Measurements from ENCODE around the gene PTPRG. TPM values are rescaled to one million over a fixed set of nuclear protein-coding genes. Genes with fewer than 3 reads are reported as not detected.

The PTPRG gene
- total RNA-seq, 1 donor from 2014 or later, result 3.7 TPM

GRCh38 chr3:61824553-61825135 lies 263.3 kb downstream of the PTPRG start:
- H3K27ac Mint-ChIP-seq, result no peak overlapping the region
- no peaks in the 10 kb centered on the region for H3K4me1 Mint-ChIP-seq (ENCODE audit: low read depth)
- intact Hi-C loops (cut with micrococcal nuclease), result no loop called here
- no peak overlapping the region for H3K4me3 Mint-ChIP-seq
- H3K27me3 Mint-ChIP-seq (ENCODE audit: insufficient read depth), result no peaks in the 10 kb centered on the region
- DNase-seq (ENCODE audit: low spot score), result no peak
- H3K9me3 Mint-ChIP-seq, result no peaks in the 10 kb centered on the region
- no peaks in the 10 kb centered on the region for H3K36me3 Mint-ChIP-seq (ENCODE audit: low read depth)

GRCh38 chr3:61826161-61826560 lies 264.8 kb downstream of the PTPRG start:
- Mint-ChIP-seq H3K4me3 (no peak overlapping the region), H3K9me3 (no peaks in the 10 kb centered on the region), H3K27ac (no peak overlapping the region), H3K27me3 (ENCODE audit: insufficient read depth) (peaks cover 2% of the 10 kb centered on the region), H3K4me1 (ENCODE audit: low read depth) (no peaks in the 10 kb centered on the region), H3K36me3 (ENCODE audit: low read depth) (no peaks in the 10 kb centered on the region)
- DNase-seq (ENCODE audit: low spot score), result no peak
- intact Hi-C loops (cut with micrococcal nuclease), result no loop called here

DNA sequence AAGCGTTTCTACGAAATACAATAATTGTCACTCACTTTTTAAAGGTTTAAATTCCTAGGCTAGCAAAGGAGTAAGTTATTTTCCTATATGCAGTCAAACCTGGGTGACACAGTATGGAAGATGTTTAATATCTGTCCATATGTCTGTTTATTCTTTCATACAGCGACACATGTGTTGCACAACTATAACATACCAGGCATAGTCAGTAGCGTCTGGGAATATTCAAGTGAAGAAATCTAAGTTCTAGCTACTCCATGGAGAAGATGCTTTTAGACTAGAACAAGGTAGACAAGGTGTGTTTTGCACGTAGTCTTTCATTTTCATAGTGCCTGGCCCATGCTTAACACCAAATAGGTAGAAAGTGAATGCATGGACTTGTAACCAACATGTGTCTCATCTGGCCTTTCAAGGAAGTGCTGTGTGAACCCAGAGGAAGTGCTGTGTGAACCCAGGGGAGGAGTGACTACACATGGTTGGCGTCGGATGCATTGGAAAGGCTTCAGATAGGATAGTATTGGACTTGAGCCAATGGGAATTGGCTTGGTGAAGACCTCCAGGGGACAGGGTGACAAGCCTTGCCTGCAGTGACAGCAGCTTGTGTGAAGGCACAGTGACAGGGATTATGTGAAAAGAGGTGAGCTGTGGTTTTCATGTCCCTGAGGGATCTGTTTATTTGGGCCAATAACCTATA lies 267.0 kb downstream of the PTPRG start:
- H3K4me3 Mint-ChIP-seq, result no peak overlapping the region
- no peaks in the 10 kb centered on the region for H3K36me3 Mint-ChIP-seq (ENCODE audit: low read depth)
- H3K9me3 Mint-ChIP-seq, result no peaks in the 10 kb centered on the region
- H3K27me3 Mint-ChIP-seq (ENCODE audit: insufficient read depth), result peaks cover 2% of the 10 kb centered on the region
- no peaks in the 10 kb centered on the region for H3K4me1 Mint-ChIP-seq (ENCODE audit: low read depth)
- no peak for DNase-seq (ENCODE audit: low spot score)
- no peak overlapping the region for H3K27ac Mint-ChIP-seq
- intact Hi-C loops (cut with micrococcal nuclease), result no loop called here

DNA sequence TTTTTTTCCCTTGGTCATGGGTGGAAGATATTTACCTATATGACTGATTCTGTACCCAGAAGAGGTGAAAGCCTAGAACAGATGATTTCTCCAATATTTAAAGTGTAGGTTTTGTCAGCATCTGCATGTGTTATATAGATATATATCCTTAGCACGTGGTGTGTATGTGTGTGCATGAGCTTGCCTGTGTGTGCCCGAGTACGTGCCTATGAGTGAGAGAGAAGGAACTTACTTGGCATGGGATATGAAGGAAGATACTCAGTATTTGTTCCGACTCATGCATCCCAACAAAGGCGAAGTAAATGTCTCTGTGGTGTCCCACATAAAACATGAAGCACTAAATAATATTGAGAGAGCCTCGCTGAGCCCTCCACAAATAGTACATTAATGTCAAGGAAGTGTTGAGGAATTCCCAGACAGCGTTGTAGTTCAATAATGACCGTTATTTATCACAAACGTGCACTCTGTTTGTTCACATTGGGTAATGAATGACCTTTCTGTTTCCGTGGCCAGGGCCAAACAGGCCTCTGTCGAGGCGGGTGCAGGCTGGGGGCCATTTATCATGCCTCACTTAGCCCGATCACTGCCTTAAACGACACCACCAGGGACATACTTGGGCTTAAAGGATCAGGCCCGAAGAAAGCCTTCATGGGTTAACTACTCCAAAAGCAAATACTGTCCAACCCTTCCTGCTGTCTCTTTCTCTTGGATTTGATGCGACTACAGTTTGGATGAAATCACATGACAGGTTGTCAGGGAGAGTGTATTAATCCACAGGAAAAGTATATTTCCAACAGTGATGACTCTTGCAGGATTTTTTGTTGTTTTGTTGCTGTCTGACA lies 267.7 kb downstream of the PTPRG start:
- Mint-ChIP-seq H3K27me3 (ENCODE audit: insufficient read depth) (peaks cover 2% of the 10 kb centered on the region), H3K4me3 (no peak overlapping the region), H3K9me3 (no peaks in the 10 kb centered on the region), H3K4me1 (ENCODE audit: low read depth) (no peaks in the 10 kb centered on the region), H3K27ac (no peak overlapping the region), H3K36me3 (ENCODE audit: low read depth) (no peaks in the 10 kb centered on the region)
- intact Hi-C loops (cut with micrococcal nuclease), result no loop called here
- DNase-seq (ENCODE audit: low spot score), result no peak

GRCh38 chr3:61829722-61830350 lies 268.5 kb downstream of the PTPRG start:
- no peaks in the 10 kb centered on the region for H3K36me3 Mint-ChIP-seq (ENCODE audit: low read depth)
- H3K9me3 Mint-ChIP-seq, result no peaks in the 10 kb centered on the region
- no peak for DNase-seq (ENCODE audit: low spot score)
- intact Hi-C loops (cut with micrococcal nuclease), result no loop called here
- no peak overlapping the region for H3K27ac Mint-ChIP-seq
- no peak overlapping the region for H3K4me3 Mint-ChIP-seq
- H3K27me3 Mint-ChIP-seq (ENCODE audit: insufficient read depth), result peaks cover 2% of the 10 kb centered on the region
- H3K4me1 Mint-ChIP-seq (ENCODE audit: low read depth), result no peaks in the 10 kb centered on the region

GRCh38 chr3:61831973-61832372 lies 270.6 kb downstream of the PTPRG start:
- H3K27ac Mint-ChIP-seq, result no peak overlapping the region

GRCh38 chr3:61832375-61833229 lies 271.2 kb downstream of the PTPRG start:
- H3K9me3 Mint-ChIP-seq, result no peaks in the 10 kb centered on the region
- H3K4me3 Mint-ChIP-seq, result no peak overlapping the region
- peaks cover 2% of the 10 kb centered on the region for H3K27me3 Mint-ChIP-seq (ENCODE audit: insufficient read depth)
- H3K4me1 Mint-ChIP-seq (ENCODE audit: low read depth), result no peaks in the 10 kb centered on the region
- intact Hi-C loops (cut with micrococcal nuclease), result no loop called here
- H3K36me3 Mint-ChIP-seq (ENCODE audit: low read depth), result no peaks in the 10 kb centered on the region
- no peak for DNase-seq (ENCODE audit: low spot score)
- no peak overlapping the region for H3K27ac Mint-ChIP-seq

More at GRCh38 chr3:61831973-61832372, 270.6 kb downstream of the PTPRG start:
- DNase-seq (ENCODE audit: low spot score), result no peak
- Mint-ChIP-seq H3K27me3 (ENCODE audit: insufficient read depth) (peaks cover 2% of the 10 kb centered on the region), H3K4me1 (ENCODE audit: low read depth) (no peaks in the 10 kb centered on the region), H3K4me3 (no peak overlapping the region), H3K36me3 (ENCODE audit: low read depth) (no peaks in the 10 kb centered on the region), H3K9me3 (no peaks in the 10 kb centered on the region)
- intact Hi-C loops (cut with micrococcal nuclease), result no loop called here

DNA sequence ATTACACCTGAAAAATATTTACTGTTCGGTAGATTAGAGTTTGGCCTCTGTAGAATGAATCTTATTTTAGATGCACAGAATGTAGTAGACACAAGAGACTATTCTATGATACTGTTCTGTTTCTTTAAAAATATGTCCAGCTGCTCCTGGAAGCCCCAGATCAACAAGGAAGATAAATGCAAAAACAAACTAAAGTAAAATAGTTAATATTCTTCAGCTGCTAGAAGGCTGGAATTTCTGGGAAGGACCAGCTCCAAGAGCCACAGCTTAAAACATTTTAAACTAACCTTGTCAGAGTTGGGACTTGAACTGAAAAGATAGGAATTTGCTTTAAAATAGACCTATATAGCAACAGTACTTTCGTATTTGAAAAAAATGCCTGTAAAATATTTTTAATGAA lies 277.9 kb downstream of the PTPRG start:
- H3K9me3 Mint-ChIP-seq, result no peaks in the 10 kb centered on the region
- H3K27ac Mint-ChIP-seq, result no peak overlapping the region
- H3K4me1 Mint-ChIP-seq (ENCODE audit: low read depth), result no peaks in the 10 kb centered on the region
- H3K27me3 Mint-ChIP-seq (ENCODE audit: insufficient read depth), result peaks cover 2% of the 10 kb centered on the region
- H3K36me3 Mint-ChIP-seq (ENCODE audit: low read depth), result no peaks in the 10 kb centered on the region
- intact Hi-C loops (cut with micrococcal nuclease), result no loop called here
- no peak for DNase-seq (ENCODE audit: low spot score)
- H3K4me3 Mint-ChIP-seq, result no peak overlapping the region

GRCh38 chr3:61841111-61841845 lies 279.9 kb downstream of the PTPRG start:
- no peaks in the 10 kb centered on the region for H3K9me3 Mint-ChIP-seq

GRCh38 chr3:61841988-61842387 lies 280.6 kb downstream of the PTPRG start:
- Mint-ChIP-seq H3K27me3 (ENCODE audit: insufficient read depth) (peaks cover 3% of the 10 kb centered on the region), H3K4me1 (ENCODE audit: low read depth) (no peaks in the 10 kb centered on the region), H3K9me3 (no peaks in the 10 kb centered on the region), H3K4me3 (no peak overlapping the region), H3K36me3 (ENCODE audit: low read depth) (no peaks in the 10 kb centered on the region), H3K27ac (no peak overlapping the region)
- intact Hi-C loops (cut with micrococcal nuclease), result no loop called here
- DNase-seq (ENCODE audit: low spot score), result no peak

More at GRCh38 chr3:61841111-61841845, 279.9 kb downstream of the PTPRG start:
- intact Hi-C loops (cut with micrococcal nuclease), result no loop called here
- Mint-ChIP-seq H3K4me3 (no peak overlapping the region), H3K4me1 (ENCODE audit: low read depth) (no peaks in the 10 kb centered on the region), H3K27ac (no peak overlapping the region), H3K27me3 (ENCODE audit: insufficient read depth) (peaks cover 2% of the 10 kb centered on the region), H3K36me3 (ENCODE audit: low read depth) (no peaks in the 10 kb centered on the region)
- no peak for DNase-seq (ENCODE audit: low spot score)

DNA sequence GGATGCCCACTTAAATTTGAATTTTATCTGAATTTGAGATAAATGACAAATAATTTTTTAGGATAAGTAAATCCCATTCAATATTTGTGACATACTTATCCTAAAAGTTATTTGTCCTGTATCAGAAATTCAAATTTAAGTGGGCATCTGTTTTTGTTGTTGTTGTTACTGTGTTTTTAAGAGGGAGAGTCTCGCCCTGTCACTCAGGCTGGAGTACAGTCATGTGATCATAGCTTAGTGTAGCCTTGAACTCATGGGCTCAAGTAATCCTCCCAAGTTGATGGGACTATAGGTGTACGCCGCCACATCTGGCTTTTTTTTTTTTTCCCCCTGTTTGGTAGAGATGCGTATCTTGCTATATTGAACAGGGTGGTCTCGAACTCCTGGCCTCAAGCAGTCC lies 283.0 kb downstream of the PTPRG start:
- intact Hi-C loops (cut with micrococcal nuclease), result no loop called here
- H3K9me3 Mint-ChIP-seq, result no peaks in the 10 kb centered on the region
- no peak overlapping the region for H3K4me3 Mint-ChIP-seq
- no peaks in the 10 kb centered on the region for H3K4me1 Mint-ChIP-seq (ENCODE audit: low read depth)
- no peak overlapping the region for H3K27ac Mint-ChIP-seq
- H3K36me3 Mint-ChIP-seq (ENCODE audit: low read depth), result no peaks in the 10 kb centered on the region
- DNase-seq (ENCODE audit: low spot score), result no peak
- peaks cover 5% of the 10 kb centered on the region for H3K27me3 Mint-ChIP-seq (ENCODE audit: insufficient read depth)

- Mint-ChIP-seq H3K4me1 (ENCODE audit: low read depth) (no peaks in the 10 kb centered on the region), H3K4me3 (no peak overlapping the region), H3K27ac (no peak overlapping the region), H3K9me3 (no peaks in the 10 kb centered on the region), H3K27me3 (ENCODE audit: insufficient read depth) (peaks cover 5% of the 10 kb centered on the region), H3K36me3 (ENCODE audit: low read depth) (no peaks in the 10 kb centered on the region)
- intact Hi-C loops (cut with micrococcal nuclease), result no loop called here
- DNase-seq (ENCODE audit: low spot score), result no peak
Measured at GRCh38 chr3:61846488-61846887, 285.1 kb downstream of the PTPRG start.

Data from activated T-helper 1 cell treated with anti-CD3 and anti-CD28 coated beads, Interleukin-12 subunit alpha, Interleukin-12 subunit beta, Interleukin-2, Interleukin-4 antibody, amounts not matched to agents 30 ng/mL and 10 ng/mL and 1 ng/mL, durations not matched to agents 14 hours and 24 hours and 36 hours (primary cell).